GM21515 (cell line): ENCODE measurements around the gene SRGAP2C.
"Not testable (repeated sequence)": the region's sequence is repeated elsewhere in the genome, so short reads cannot be mapped to it uniquely, and the experiment has no call there.

ENCODE experiments used
- ATAC-seq: cut with Tn5 transposase; IDR thresholded peaks from one replicate; pipeline ENCODE4 v1.9.1; 2021; ENCODE audit not compliant: unreplicated experiment

SRGAP2C gene

GRCh38 chr1:121226295-121226904, 41.6 kb downstream of the SRGAP2C start:
- not testable (repeated sequence) for ATAC-seq

- ATAC-seq, result not testable (repeated sequence)
These were observed 42.1 kb downstream of the SRGAP2C start for GRCh38 chr1:121226925-121227324.

GRCh38 chr1:121227544-121228330, 43.0 kb downstream of the SRGAP2C start:
- not testable (repeated sequence) for ATAC-seq

DNA sequence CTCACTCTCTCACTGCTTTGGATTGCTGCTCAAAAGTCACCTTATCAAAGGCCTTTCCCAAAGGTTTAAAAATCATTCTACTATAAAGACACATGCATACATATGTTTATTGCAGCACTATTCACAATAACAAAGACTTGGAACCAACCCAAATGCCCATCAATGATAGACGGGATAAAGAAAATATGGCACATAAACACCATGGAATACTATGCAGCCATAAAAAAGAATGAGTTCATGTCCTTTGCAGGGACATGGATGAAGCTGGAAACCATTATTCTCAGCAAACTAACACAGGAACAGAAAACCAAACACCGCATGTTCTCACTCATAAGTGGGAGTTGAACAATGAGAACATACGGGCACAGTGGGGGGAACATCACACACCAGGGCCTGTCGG, 45.9 kb downstream of the SRGAP2C start:
- not testable (repeated sequence) for ATAC-seq

DNA sequence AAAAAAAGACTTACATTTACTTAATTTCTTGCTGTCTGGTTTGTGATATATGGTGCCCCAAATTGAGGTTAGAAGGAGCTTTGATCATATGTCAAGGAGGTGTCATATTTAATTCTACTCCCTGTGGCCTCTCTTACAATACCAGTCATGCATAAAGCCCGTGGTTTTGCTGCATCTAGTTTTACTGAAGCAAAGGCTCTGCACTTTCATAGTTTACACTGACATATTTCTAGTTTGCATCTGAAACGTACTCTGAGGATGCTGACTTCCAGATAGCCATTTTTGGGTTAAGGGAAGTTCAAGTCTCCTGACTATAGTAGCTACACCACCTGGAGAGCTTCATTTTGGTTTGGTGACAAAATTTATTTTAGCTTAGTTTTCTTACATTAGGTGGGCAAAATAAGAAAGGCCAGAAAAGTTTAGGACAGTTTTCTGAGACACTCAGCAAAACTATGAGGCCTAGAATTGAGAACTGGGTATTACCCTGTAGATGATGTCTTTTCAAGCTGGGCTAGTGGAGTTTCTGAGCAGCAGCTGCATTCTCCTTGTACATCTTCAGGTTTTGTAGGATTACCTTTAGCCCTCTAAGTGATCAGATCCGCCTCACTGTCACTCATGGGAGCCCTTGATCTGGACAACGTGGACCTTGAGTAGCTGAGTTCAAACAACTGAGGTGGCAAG, 47.8 kb downstream of the SRGAP2C start:
- ATAC-seq, result peak; percentile 71

- not testable (repeated sequence) for ATAC-seq
These were observed 49.5 kb downstream of the SRGAP2C start for GRCh38 chr1:121234090-121234759.

GRCh38 chr1:121238384-121238783, 53.6 kb downstream of the SRGAP2C start:
- peak; percentile 90 for ATAC-seq

GRCh38 chr1:121243913-121244312, 59.1 kb downstream of the SRGAP2C start:
- ATAC-seq, result not testable (repeated sequence)

DNA sequence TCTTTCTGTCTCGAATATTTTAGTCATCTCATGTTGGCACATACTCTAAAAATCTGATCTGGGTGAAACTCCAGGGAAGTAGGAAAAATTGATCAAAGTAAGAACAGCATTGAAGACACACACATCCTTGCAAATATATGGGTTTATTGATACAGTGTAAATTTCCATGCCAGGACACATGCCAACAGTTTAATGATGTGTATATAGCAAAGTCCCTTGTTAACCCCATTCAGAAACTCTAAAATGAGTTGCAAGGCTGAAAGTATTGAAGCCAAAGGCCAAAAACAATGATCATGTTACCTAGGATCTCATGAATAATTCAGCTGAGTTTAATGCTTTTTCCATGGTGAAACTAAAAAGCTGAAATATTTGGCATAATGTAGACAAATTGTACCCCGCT, 61.6 kb downstream of the SRGAP2C start:
- ATAC-seq, result not testable (repeated sequence)

- ATAC-seq, result not testable (repeated sequence)
These were observed 67.9 kb downstream of the SRGAP2C start for GRCh38 chr1:121252656-121253055.

- ATAC-seq, result not testable (repeated sequence)
These were observed 69.8 kb downstream of the SRGAP2C start for GRCh38 chr1:121254618-121255017.

DNA sequence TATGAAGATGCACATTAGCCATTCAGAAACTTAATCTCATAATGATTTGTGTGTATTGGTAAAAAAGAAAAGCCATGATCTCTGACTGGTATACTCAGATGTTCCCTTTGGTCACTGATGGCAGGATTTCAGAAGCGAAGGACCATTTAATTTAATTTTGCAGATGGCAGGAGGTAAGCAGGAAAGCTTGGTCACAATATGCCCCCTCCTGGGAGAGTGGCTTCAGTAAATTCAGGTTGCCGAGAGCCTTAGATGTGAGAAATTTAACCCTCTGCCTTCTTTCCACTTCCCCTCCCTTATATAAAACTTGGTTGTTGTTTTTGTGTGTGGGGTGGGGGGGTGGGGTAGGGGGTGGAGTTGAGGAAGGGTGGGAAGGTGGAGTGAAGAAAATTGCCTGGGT, 72.9 kb downstream of the SRGAP2C start:
- ATAC-seq, result not testable (repeated sequence)

- not testable (repeated sequence) for ATAC-seq
These were observed 73.4 kb downstream of the SRGAP2C start for GRCh38 chr1:121258134-121258533.

GRCh38 chr1:121260205-121260604, 75.4 kb downstream of the SRGAP2C start:
- ATAC-seq, result not testable (repeated sequence)

DNA sequence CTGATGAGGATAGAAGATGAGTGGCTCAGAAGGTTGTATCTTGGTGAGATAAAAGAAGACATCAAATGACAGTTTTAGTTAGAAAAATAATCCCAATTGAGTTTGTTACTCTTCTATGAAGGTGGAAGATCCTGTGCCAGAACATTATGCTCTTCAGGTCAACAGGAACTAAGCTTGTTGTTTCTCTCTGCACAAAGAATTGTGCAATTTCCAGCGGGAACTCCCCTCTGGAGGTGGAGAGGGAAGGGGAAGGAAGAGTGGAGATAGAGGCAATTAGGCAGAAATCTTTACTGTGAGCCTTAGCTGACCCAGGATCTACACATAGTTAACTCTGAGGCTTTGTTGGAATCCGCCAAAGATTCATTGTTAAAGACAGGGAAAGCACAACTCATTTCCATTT, 77.4 kb downstream of the SRGAP2C start:
- ATAC-seq, result not testable (repeated sequence)

DNA sequence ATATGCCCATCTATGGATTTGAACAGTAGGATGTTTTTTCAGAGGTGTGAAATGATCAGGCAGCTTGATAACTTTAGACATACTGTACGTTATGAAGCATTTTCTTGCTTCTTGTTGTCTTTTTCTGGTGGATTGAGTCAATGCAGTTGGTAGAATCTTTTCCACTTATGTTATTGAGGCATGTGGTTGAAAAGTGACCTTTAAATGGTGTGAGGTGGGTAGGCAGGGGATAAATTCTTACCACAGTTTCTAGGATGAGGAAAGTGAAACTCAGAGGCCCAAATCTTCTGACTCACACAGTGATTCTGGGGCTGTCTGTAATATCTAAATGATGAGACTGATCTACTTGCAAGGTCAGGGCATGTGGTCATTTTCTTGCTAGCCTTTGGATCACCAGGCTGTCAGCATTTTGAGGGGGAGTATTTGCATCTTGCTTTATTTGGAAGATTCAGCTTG, 79.0 kb downstream of the SRGAP2C start:
- peak; percentile 61 for ATAC-seq

DNA sequence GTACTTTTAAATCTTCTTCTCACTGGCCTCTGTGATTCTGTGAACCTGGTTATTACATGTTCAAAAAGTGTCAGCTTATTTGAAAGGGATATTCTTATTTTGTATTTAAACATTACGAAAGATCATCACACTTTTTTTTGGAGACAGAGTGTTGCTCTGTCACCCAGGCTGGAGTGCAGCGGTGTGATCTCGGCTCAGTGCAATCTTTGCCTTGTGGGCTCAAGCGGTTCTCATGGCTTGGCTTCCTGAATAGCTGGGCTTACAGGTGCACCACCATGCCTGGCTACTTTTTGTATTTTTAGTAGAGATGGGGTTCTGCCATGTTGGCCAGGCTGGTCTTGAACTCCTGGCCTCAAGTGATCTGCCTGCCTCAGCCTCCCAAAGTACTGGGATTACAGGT, 82.3 kb downstream of the SRGAP2C start:
- not testable (repeated sequence) for ATAC-seq

GRCh38 chr1:121269309-121269708, 84.5 kb downstream of the SRGAP2C start:
- not testable (repeated sequence) for ATAC-seq

GRCh38 chr1:121269973-121270372, 85.2 kb downstream of the SRGAP2C start:
- ATAC-seq, result peak; percentile 42

DNA sequence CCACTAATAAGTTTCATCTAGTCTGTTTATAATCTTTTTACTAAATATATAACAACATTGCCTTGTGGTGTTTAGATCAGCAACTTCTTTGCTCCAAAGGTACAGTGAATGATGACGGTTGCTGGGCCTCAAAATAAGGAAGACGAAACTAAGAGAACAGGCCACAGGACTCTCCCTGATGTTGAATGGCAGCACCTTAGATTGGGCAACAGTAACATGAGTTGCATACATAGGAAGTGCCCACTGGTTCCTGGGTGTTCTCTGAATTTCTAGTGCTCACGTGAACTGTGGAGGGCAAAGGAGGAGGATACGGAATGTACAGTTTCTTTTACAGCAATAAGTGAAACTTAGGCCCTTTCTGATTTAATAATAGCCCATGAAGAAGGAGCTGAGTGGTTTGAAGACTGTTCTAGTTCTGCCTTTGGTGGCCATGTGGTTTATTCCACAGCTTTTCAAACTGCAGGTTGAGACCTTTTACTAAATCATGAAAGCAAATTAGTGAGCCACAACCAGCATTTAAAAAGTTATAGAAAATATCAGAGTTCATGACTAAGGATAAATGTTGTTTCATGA, 86.5 kb downstream of the SRGAP2C start:
- peak; percentile 40 for ATAC-seq

DNA sequence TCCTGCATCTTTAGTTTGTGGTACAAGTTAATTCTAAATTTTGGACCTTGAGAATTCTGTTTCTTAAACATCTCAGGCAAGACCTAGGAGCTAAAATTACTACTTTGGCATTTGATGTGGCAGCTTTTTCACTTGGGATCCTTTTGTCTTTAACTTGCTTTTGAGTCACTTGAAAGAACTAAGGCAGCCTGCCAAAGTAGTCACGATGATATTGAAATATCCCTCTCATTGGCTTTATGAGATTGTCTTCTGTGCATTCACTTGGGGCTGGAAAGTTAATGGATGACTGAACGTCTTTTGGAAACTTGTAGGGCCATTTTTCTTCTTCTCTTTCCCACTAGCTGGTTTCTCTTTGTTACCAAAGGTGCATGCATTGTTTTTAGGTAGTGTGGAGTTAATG, 90.7 kb downstream of the SRGAP2C start:
- ATAC-seq, result not testable (repeated sequence)
